HEK293T (cell line): ENCODE results near the gene PPP1R26.

Experiments used
- CTCF ChIA-PET: fragments of 350-600 bp; formaldehyde crosslinking; extraction: SDS; loops from one replicate; lab custom pipeline; 2021; ENCODE audit warnings: antibody characterized with exemption, inconsistent platforms; lab: Yijun Ruan, JAX
- POLR2A ChIA-PET: fragments of 350-600 bp; formaldehyde crosslinking; extraction: SDS; loops from one replicate; lab custom pipeline; 2020; ENCODE audit warnings: antibody characterized with exemption, inconsistent platforms; lab: Yijun Ruan, JAX
- DNase-seq: peaks from one replicate; pipeline ENCODE4 v3.0.0; 2012; ENCODE audit warnings: mixed read lengths; ENCODE audit errors: extremely low spot score
- ARNT ChIP-seq: fragments of 450-650 bp; IDR thresholded peaks from 2 replicates; pipeline ENCODE4 v1.6.1; 2017; ENCODE audit warnings: mild to moderate bottlenecking
- ELF4 ChIP-seq: fragments of 450-650 bp; IDR thresholded peaks from 2 replicates; pipeline ENCODE4 v1.6.1; 2017; ENCODE audit warnings: antibody characterized with exemption
- FOXA1 ChIP-seq: fragments of 450-650 bp; IDR thresholded peaks from 2 replicates; pipeline ENCODE4 v1.6.1; 2016; ENCODE audit warnings: mild to moderate bottlenecking
- SUZ12 ChIP-seq: fragments of 450-650 bp; IDR thresholded peaks from 2 replicates; pipeline ENCODE4 v1.6.1; 2016; ENCODE audit warnings: mild to moderate bottlenecking

PPP1R26 gene

DNA sequence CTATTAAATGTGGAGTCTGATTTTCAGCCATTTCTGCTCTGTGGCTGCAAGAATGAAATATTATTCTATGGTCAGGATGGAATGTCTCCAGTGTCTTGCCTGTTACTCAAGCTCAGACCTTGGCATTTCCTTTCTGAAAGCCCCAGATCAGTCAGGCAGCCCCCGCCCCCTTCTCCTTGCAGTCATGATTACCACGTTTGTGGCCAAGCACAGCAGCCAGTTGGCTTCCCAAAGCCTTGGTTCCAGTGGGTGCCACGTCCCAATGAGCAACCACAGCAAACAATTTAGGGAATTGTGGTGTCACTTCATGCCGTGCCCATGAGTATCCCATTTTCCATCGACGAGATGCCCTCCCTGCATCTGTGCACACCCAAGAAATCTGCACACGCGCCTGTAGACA, 56.6 kb downstream of the PPP1R26 start:
- CTCF ChIA-PET = no interaction called here
- TF ChIP-seq SUZ12 = no peak
- TF ChIP-seq FOXA1 = no peak
- no peak for TF ChIP-seq ELF4
- no peak for TF ChIP-seq ARNT
- POLR2A ChIA-PET = no interaction called here
- DNase-seq = no peak
